ENCODE data around the gene KATNA1.

KATNA1 gene

DNA sequence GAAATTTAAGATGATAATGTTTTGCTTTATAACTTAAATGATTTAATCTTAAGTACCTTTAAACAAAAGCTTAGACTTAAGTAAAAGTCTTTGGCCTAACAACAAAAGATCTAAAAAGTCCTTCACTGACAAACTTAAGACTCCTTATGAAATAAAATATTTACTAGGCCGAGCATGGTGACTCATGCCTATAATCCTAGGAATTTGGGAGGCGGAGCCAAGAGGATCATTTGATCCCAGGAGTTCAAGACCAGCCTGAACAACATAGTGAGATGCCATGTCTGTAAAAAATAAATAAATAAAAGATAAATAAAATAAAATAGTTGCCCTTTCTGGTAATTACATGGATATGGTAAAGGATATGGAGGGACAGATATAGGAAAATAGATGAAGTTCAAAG is 12.4 kb downstream of the KATNA1 start:
- no peak for DNase-seq (ENCODE audit: low spot score)
- no peak for TF ChIP-seq CTCF (IDR thresholded peaks at IDR 0.05; ENCODE audit: extremely low read depth, missing control alignments)

DNA sequence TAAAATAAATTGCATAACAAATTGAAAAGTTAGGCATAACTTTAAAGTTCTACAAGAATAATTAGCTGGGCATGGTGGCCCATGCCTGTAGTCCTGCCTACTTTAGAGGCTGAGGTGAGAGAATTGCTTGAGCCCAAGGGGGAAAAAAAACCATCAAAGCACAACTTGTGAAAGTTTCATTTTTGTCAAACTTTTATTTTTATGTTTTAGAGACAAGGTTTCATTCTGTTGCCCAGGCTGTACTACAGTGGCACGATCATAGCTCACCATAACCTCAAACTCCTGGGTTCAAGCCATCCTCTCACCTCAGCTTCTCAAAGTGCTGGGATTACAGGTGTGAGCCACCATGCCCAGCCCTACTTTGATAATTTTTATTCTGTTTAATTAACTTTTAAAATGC is 14.2 kb downstream of the KATNA1 start:
- no peak for DNase-seq (ENCODE audit: low spot score)
- TF ChIP-seq CTCF (IDR thresholded peaks at IDR 0.05; ENCODE audit: extremely low read depth, missing control alignments): no peak

GRCh38 chr6:149628875-149629510 is 19.5 kb downstream of the KATNA1 start:
- no peak for DNase-seq (ENCODE audit: low spot score)
- no peak for TF ChIP-seq CTCF (IDR thresholded peaks at IDR 0.05; ENCODE audit: extremely low read depth, missing control alignments)

DNA sequence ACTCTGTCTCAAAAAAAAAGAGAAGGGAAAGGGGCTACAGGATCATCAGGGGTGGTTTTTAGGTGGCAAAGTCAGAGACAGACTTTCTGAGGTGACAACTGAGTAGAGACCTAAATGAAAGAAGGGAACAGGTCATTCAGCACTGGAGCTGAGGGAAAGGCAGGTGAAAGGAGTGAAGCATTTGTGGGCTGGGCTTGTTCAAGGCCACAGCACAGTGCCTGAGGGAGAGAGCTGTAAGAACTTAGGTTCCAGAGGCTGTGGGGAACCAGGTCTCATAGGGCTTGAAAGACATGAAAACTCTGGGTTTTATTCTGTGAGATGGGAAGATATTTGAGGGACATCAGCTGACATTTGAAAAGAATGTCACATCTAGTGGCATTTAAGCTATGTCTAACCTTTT is 20.8 kb downstream of the KATNA1 start:
- DNase-seq (ENCODE audit: low spot score): no peak
- TF ChIP-seq CTCF (IDR thresholded peaks at IDR 0.05; ENCODE audit: extremely low read depth, missing control alignments): no peak

- no peak for TF ChIP-seq CTCF (IDR thresholded peaks at IDR 0.05; ENCODE audit: extremely low read depth, missing control alignments)
- no peak for DNase-seq (ENCODE audit: low spot score)
Measured at GRCh38 chr6:149615805-149616204, 32.7 kb downstream of the KATNA1 start.

- no peak for DNase-seq (ENCODE audit: low spot score)
- no peak for TF ChIP-seq CTCF (IDR thresholded peaks at IDR 0.05; ENCODE audit: extremely low read depth, missing control alignments)
Measured at GRCh38 chr6:149614337-149614736, 34.2 kb downstream of the KATNA1 start.

DNA sequence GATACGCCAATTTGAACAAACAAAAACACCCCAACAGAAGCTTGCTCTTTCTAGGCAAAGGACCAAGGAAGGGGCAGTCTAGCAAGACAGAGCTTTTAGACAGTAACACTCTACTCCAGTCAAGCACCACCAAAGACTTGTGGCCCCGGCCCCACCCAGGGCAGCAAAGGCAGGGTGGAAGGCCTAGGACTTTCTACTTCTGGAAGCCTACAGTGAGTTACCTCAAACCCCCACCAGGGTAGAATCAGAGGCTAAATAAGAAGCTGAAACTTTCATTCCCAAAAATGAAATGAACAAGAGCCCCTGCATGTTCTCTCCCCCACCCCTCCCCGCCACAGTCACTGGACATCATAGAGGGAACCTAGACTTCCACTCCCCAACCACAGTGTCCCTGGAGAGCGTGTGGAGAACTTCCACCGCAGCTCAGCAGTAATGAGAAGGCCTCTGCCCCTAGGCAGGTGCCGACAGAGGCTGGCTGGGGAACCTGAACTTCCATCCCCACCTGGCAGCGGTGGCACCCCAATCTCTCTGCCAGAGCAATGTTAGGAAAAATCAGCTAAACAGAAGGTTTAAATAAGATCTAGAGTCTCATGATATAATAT is 40.0 kb downstream of the KATNA1 start:
- TF ChIP-seq CTCF (IDR thresholded peaks at IDR 0.05; ENCODE audit: extremely low read depth, missing control alignments): no peak
- DNase-seq (ENCODE audit: low spot score): no peak
